ENCODE measurements around the gene PLXNA2. TPM values are rescaled to one million over a fixed set of nuclear protein-coding genes. Genes with fewer than 3 reads are reported as not detected.

The PLXNA2 gene
- total RNA-seq, 1 donor from 2014 or later, result 0.44 TPM

DNA sequence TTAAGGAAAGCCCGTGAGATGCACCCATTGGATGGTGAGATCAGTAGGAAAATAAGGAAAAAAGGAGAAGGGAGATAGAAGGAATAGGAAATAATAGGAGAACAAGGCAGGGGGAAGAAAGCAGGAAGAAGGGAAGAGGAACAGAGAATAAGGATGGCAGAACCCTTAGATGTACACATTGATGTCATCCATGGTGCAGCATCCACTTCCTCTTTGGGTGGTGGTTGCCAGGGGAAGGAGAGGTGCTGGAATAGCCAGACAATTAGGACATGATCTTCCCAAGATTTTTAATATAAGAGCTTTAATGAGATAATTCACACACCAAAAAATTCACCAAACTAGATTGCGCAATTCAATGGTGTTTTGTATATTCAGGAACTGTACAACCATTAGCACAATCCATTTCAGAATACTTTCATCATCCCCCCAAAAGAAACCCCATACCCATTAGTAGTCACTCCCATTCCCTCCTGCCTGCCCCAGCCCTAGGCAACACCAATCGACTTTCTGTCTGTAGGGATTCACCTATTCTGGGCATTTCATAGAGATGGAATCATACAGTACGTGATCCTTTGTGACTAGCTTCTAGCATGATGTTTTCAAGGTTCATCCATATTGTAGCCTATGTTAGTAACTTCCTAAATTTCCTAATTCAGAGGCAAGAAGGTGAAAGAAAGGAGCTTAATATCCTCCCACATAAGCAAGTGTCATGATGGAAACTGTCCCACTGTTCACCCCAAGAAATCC is 121.4 kb downstream of the PLXNA2 start:
- intact Hi-C loops (cut with micrococcal nuclease), result no loop called here

DNA sequence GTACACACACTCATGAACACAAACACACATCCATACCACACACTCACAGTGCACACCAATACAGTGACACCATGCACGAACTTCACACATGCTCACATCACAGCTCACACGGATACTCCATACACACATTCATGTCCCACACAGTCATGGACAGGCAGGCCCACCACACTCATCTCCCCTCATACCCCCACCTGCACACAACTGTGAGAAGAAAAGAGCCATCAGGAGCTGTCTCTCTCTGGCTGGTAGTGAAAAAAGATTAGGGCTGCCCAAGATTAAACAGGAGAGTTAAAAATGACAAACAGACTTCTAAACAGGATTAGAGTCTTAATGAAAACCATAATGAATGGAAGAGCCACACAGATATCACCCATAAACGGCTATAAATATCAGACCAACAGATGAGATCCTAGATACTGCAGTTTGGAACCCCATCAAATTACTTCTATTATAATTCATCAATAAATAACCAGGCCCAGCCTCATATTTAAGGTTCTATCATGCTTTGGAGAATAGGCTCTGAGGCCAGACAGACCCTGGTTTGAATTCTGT is 122.3 kb downstream of the PLXNA2 start:
- intact Hi-C loops (cut with micrococcal nuclease), result no loop called here

DNA sequence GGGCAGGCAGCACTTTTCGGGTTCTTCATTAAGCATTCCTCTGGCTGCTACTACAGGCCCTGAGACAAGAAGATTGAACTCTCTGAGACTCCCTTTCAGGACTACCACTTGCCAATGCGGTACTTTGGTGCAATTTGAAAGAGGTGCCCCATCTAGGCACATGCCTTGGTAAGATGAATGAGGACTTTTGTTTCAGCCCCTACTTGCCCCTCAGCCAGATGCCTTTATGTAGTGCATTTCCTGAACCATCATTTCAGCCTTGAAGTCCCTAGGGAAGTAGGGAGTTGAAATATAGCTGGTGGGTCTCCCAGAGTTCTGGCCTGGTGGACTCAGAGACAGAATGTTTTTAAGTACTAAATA is 123.8 kb downstream of the PLXNA2 start:
- intact Hi-C loops (cut with micrococcal nuclease), result no loop called here

DNA sequence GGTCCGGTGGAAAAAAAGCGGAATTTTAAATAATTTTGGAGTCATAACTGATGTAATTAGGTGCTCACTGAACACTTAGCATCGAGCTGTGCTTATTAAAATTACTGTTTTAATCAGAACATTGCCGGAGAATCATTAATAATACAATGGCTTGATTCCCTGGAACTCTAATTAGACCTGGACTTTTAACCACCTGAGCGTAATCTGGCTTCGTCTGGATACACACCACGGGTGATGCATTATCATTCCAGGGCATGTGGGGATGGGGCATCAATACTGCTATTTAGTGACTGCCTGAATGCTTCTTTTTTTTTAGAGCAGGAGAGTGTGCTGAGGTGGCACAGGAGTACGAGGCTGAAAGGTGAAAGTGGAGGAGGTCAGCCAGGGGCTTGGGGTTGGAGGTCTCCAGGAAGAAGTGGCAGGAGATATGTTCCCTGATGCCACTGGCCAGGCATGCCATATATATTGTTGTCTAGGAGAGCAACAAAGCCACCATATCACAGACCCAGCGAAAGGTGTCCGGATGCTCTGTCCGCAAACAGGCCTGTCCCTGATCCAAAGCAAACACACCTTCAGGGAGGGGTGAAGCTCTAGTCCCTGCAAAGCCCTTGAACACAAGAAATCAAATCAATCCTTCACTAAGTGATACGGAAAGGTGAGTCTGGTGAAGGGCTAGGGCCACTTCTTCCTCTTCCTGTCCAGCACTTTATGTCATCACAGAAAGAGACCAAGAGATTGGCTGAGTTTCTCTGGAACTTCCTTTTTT is 125.2 kb downstream of the PLXNA2 start:
- intact Hi-C loops (cut with micrococcal nuclease), result no loop called here

DNA sequence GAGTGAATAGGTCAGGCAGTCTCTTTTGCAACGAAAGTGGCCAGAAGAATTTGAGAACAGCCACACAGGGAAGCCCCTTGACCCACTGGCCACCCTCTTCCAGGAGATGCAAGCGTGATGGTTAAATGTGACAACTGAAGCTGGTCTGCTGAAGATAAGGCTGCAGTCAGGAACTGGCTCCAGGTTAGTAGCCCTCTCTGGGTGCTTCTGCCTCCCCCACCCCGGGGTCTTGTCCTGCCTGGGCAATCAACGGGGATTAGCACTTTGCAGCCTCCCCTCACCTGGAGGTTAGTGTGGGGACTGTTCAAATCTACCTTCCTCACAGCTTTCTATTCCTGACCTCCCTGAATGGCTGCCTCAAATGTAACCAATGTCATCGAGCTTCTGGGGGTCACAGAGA is 125.9 kb downstream of the PLXNA2 start:
- intact Hi-C loops (cut with micrococcal nuclease), result no loop called here

DNA sequence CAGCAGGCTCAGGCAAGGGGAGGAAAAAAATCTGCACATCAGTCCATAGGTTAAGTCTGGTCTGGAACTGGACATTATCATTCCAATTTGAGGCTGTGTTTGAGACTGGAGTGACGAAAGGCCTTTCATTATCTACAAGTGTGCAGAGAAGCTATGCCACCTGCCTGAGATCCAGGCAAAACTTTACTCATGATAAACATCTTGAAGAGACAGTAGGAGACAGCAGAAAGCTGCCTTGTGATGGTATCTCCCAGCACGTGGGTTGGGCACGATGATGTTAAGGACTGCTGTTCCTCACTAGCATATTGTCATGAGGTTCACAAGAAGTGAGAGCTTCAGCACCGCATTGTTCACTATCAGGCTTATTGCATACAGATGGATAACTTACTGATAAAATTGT is 126.4 kb downstream of the PLXNA2 start:
- intact Hi-C loops (cut with micrococcal nuclease), result no loop called here

DNA sequence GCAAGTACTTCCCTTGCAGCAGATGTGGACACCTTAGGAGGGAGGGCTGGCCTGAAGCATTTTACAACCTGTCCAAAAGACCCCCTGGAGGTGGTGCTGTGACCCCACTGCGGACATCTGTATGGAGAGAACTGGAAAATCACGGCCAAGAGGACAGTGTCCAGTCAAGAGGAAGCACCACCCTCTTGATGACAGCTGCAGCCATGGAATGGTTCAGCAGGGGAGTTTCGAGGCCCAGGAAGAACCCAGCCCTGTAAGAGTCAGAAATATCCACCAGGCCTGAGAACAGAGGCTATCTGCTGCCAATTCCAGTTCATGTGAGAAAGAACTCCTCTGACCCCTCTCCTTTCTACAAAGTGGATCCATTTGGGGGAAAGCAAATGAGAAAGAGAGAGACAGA is 126.8 kb downstream of the PLXNA2 start:
- intact Hi-C loops (cut with micrococcal nuclease), result no loop called here

DNA sequence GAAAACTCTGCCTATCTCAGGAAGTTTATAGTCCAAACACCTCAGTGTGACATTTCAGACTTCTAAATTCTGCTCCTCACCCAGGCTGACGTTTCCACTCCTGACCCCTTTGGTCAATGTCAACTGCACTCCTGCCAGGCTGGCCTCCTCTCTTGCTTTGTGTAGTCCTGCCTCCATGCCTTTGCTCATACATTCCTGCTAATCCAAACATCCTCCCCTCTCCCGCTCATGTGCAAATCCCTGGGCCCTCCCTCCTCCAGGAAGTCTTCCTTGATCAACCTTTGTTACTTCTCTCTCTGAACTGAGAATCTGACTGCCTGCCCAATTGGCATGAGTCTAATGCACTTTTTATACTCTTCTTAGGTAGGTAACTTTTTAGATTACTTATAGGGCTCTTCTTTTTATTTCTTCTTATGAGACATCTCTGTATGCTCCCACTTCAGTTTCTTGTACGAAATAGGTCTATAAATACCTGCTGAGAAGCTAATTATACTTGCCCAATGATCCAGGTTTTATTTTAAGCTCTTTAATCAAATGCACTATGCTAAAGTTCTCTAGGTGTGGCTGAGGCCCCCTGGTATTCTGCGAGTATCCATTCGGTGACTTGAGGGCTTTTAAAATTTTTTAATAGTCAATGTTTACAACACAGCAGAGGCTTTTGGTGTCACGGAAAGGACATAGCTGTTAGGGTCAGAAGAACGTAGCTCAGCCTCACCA is 128.1 kb downstream of the PLXNA2 start:
- intact Hi-C loops (cut with micrococcal nuclease), result no loop called here

DNA sequence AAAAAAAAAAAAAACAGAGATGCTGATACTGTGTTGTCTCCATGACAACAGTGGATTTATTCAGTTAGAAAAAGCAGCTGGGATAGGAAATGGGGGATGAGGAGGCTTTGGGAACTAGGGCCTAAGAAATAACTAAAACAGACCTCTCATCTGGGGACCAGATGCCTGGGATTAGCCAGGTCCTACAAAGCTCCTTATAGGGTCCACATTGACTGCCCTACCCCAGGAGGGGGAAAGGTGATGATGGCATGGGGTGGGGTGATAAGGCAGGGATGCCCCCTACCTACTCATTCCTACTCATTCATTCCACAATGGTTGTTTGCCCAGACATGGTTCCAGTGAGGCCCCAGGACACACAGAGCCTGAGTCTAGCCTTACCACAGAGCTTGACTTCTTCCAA is 131.2 kb downstream of the PLXNA2 start:
- intact Hi-C loops (cut with micrococcal nuclease), result no loop called here

DNA sequence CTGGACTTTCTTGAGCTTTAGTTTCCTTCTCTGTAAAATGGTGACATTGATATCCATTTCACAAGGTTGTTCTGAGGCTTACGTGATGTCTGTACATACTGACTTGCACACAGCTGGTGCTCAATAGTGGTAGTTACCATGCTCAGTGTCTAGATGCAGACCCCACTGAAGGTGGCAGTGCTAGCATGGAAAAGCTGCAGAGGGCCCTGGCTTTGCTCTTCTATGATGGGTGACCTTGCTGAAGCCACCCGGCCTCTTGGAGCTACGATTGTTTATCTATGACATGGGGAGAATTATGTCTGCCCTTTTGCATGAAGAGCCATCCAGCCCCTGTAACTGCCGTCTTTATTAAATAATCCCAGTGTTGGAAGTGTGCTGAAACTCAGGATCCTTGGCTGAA is 131.8 kb downstream of the PLXNA2 start:
- intact Hi-C loops (cut with micrococcal nuclease), result no loop called here

DNA sequence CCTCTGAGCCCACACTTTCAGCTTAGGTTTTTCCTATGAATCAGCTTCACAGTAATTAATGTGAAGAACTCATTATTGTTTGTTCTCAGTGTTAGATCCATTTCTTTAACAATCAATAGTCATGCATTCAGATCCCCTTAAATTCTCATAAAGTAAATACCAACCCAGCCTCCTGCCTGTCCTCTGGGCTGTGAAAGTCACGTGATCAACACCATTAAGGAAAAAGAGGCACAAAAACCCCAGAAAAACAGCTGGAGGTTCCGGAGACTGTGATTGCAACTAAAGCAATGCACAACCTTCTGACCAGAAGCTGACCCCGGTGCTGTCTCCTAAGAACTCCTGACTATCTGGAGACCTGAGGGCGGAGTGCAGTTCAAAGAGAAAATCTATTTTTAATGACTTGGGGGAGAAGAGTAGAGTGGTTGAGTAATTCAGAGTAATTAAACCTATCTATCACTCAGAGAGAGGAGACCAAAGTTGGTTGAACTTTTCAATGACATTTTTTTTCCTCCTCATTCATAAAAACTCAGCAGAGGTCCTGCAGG is 132.5 kb downstream of the PLXNA2 start:
- intact Hi-C loops (cut with micrococcal nuclease), result no loop called here

DNA sequence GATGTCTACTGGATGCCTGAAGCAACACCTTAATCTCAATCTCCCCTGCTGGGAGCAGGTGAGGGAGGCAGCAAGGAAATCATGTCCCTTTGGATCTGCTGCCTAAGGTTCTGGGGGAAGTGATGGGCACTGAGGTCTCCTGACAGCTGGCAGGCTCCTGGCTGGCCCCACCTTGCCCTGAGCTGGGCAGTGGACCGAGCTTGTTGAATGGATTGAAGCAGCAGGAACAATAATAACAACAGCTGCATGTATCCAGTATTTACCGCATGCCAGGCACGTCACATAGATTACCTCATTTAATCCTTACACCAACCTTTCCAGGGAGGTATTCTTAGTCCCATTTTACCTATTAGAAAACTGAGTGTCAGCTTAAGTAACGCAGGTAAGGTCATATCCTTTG is 133.9 kb downstream of the PLXNA2 start:
- intact Hi-C loops (cut with micrococcal nuclease), result no loop called here

DNA sequence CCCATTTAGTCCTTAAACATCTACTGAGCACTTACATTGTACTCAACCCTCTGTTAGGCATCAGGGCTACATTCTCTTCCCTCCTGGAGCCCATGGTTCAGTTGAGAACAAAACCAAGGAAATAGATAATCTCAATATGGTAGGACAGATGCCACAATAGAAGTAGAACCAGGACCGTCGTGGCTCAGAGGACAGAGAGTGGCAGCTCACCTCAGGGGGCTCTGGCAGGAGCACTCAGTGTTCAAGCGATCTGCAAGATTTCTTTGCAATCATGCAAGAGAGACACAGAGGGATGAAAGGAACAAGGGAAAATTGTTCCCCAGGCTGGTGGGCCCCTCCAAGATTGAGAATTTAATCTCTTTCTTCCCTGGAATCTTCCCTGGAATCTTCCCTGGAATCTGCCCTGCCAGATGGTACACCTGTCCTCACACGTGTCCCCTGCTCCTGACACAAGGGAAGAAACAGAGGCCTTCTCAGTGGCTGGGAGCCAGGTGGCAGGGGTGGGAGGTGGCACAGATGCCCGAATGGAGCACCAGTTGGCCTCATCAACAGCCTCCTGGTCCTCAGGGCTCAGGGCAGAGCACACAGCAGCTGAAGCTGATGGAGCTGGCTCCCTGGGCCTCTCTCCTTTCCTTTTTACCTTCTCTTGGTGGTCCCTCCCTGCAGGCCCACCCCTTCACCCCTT is 135.4 kb downstream of the PLXNA2 start:
- intact Hi-C loops (cut with micrococcal nuclease), result no loop called here

DNA sequence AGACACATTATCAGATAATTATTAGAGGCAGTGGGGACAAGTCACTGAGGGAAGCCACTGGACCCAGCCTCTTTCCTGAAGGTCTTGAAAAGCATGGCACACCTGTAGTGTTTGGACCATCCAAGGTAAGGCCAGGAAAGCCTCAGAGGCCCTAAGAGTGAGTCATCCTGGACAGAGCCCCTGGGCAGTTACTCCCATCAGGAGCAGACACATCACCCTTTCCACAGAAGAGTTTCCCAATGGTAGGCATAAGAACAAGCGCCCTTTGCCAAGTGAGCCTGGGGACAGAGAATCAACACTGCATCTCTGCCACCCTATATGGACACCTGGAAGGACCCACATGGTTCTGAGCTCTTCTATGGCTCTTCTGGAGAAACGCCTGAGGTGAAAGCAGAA is 136.0 kb downstream of the PLXNA2 start:
- intact Hi-C loops (cut with micrococcal nuclease), result no loop called here

DNA sequence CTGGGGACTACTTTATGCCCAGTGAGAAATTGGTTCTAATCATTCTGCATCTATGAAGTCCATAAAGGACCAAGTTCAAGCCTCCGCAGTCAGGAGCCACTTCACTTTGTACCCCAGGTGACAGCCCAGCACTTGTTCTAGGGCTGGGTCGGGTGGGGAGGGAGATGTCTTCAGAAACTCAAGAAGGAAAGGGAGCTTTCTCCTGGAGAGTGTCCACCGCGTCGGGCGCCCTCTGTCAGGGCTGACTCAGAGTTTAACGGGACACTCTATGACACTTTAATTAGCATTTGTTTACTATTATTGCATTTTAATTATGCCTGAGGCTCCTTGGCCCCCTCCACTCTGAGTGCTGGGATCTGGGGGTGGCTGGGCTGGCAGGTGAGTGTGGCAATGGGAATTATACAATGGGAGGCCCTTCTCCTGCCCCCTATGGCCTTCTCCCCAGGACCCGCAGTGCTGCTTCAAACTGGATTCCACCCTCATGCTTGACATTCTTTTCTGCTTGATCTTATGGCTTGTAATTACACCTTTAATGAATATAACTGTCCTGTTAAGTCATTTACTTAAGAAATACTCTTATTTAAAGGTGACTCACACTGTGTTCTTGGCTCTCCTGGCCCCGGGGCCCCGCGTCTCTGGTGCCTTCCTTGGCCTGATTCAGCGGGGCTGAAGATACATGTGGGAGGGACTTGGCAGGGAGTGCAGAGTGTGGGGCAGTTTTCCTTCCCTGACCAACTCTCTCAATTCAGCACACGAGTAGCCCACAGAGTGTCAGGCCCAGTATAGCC is 136.6 kb downstream of the PLXNA2 start:
- intact Hi-C loops (cut with micrococcal nuclease), result no loop called here

DNA sequence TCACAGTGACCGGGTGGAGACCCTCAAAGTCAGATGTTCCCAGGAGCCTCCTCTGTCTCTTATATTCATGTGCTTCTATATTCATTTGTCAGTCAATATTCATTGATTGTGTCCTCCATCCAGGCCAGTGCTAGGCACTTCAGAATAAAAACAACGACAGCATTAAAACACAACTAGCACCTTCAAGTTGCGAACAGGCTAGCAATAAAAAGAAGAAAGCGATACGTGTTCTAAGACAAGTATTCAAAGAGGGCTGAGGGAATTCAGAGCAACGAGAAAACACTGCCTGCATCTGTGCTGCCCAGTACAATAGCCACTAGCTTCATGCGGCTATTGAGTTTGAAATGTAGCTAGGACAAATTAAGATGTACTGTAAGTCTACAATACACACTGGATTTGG is 138.0 kb downstream of the PLXNA2 start:
- intact Hi-C loops (cut with micrococcal nuclease), result no loop called here

DNA sequence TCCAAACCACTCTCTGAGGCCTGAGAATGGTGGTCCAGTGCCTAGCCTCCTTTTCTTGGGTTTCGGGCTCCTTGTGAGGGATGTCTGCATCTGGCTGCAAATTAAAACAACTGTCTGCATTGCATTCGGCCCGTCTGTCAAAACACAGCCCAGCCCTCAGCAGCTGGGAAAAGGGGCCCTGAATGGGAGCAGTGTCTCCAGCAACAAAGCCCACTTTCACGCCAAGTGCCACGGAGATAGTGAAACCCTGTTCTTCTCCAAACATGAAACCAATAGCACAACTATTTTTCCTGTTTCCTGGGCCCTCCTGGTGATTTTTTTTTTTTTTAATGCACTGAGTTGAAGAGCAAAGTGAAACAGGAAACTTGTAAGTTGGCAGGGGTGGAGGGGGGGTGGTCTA is 138.4 kb downstream of the PLXNA2 start:
- intact Hi-C loops (cut with micrococcal nuclease), result no loop called here

DNA sequence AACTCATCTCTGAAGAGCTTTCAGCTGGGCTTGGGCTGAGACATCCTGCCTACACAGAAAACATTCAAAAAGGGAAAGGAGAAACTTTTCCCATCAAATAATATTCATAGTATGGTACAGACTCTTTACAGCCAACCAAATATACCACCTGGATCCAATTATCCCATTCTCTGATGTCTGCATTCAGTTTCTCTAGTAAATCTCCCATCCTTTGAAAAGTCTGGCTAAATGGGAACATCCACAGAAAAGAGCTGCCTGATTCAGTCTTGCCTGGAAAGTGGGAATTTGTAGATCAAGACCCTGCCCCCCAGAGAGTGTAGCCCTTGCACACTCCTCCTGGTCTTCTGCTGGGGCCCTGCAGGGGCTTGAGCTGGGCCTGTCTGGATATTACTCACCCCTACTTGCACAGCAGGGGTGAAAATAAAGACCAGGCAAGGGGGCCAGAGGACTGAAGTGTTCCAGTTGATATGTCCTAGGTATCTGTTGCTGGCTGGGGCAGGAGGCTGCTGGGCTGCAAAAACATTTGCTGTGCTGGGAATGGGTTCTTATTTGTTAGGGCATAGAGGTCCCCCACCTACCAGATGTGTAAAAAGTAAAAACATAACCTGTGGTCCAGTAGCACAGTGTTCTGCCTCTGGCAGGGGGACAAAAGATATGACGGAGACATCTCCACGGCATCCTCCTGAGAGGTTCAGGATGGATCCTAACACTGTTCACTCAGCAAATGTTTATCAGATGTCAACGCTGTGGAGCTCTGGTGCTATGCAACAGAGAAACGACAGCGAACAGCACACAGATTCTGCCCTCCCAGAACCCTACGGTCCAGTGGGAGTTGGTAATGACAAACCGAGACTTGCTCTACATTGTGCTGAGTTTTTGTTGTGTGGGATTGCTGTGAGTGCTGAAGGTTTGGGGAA is 140.3 kb downstream of the PLXNA2 start:
- intact Hi-C loops (cut with micrococcal nuclease), result no loop called here

DNA sequence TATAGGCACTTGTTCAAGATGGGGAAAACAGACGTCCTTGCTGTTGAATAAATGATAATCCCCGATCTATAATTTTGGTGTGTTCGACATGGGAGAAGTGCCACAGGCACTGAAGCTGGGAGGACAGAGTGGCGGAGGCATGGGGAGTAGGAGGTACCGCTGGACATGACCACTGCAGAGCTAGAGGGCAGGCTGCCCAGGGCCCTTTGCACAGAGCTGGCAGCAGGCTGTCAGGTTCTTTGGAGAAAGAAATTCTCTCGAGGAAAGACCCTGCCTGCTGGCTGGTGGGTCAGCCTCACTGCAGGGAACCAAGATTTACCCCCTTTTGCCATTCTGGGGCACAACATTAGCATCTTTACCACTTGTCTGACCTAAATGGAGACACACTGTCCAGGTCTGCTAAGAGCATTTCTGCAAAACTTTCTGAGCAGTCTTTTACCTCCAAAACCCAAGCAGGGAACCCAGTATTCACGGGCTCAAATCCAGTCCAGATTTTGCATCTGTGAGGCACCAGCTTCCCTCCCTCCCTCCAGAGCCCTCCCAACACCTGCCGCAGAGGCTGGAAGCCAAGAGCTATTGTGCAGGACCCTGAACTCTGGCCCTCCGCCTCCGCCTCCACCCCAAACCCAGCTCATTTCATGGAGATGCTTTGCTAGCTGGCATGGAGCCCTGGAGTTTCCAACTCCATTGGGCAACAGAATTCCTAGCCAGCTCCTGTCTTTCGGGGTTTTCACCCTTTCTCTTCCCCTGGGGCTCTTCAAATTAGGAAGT is 142.3 kb downstream of the PLXNA2 start:
- intact Hi-C loops (cut with micrococcal nuclease), result no loop called here

All from T-helper 1 cell treated with Interleukin-12 subunit alpha and Interleukin-12 subunit beta and Interleukin-4 antibody, amounts not matched to agents 30 ng/mL and 1 ng/mL, for 36 hours (primary cell).